T follicular helper cell (primary cell): ENCODE data around the gene INMT.
A peak's percentile ranks its signal among the peaks of the same experiment; 100 is the strongest.

Experiments
- DNase-seq: peaks from one replicate; pipeline ENCODE4 v3.0.0-alpha.2; 2020; ENCODE audit warnings: low read depth

INMT gene

GRCh38 chr7:30727061-30727945 lies 24.6 kb upstream of the INMT start:
- DNase-seq: peak; percentile 47

- DNase-seq: no peak
Observed at GRCh38 chr7:30728591-30729100, 23.3 kb upstream of the INMT start.

- DNase-seq: no peak
Observed at GRCh38 chr7:30729642-30730041, 22.3 kb upstream of the INMT start.

- no peak for DNase-seq
Observed at GRCh38 chr7:30730097-30730496, 21.8 kb upstream of the INMT start.

- DNase-seq: no peak
Observed at GRCh38 chr7:30730996-30731395, 20.9 kb upstream of the INMT start.

GRCh38 chr7:30731581-30731980 lies 20.4 kb upstream of the INMT start:
- no peak for DNase-seq

GRCh38 chr7:30732606-30733005 lies 19.3 kb upstream of the INMT start:
- no peak for DNase-seq

- no peak for DNase-seq
Observed at GRCh38 chr7:30733216-30733615, 18.7 kb upstream of the INMT start.

GRCh38 chr7:30733691-30734090 lies 18.2 kb upstream of the INMT start:
- no peak for DNase-seq

- DNase-seq: no peak
Observed at GRCh38 chr7:30734497-30734896, 17.4 kb upstream of the INMT start.

- no peak for DNase-seq
Observed at GRCh38 chr7:30735631-30736030, 16.3 kb upstream of the INMT start.

GRCh38 chr7:30736291-30736690 lies 15.6 kb upstream of the INMT start:
- no peak for DNase-seq

GRCh38 chr7:30738026-30738915 lies 13.7 kb upstream of the INMT start:
- DNase-seq: no peak

- no peak for DNase-seq
Observed at GRCh38 chr7:30739691-30740090, 12.2 kb upstream of the INMT start.

GRCh38 chr7:30740417-30741181 lies 11.3 kb upstream of the INMT start:
- peak; percentile 64 for DNase-seq

GRCh38 chr7:30741289-30741688 lies 10.6 kb upstream of the INMT start:
- no peak for DNase-seq

GRCh38 chr7:30743371-30744074 lies 8.4 kb upstream of the INMT start:
- no peak for DNase-seq

GRCh38 chr7:30744075-30744417 lies 7.9 kb upstream of the INMT start:
- no peak for DNase-seq

GRCh38 chr7:30745261-30745941 lies 6.5 kb upstream of the INMT start:
- DNase-seq: no peak

- no peak for DNase-seq
Observed at GRCh38 chr7:30750010-30750409, 1.9 kb upstream of the INMT start.
